ENCODE measurements around the gene PALM. TPM values are rescaled to one million over a fixed set of nuclear protein-coding genes. Genes with fewer than 3 reads are reported as not detected.

PALM gene
- total RNA-seq, 1 donor from 2014 or later, result 42.0 TPM

- no peak overlapping the region for H3K4me3 Mint-ChIP-seq (ENCODE audit: unreplicated experiment)
- no peaks in the 10 kb centered on the region for H3K9me3 Mint-ChIP-seq (ENCODE audit: unreplicated experiment)
- H3K4me1 Mint-ChIP-seq (ENCODE audit: unreplicated experiment), result peaks cover 6% of the 10 kb centered on the region
- H3K36me3 Mint-ChIP-seq (ENCODE audit: low read depth, unreplicated experiment), result no peaks in the 10 kb centered on the region
- no peaks in the 10 kb centered on the region for H3K27me3 Mint-ChIP-seq (ENCODE audit: unreplicated experiment)
- no peak for TF ChIP-seq CTCF (IDR thresholded peaks at IDR 0.05; ENCODE audit: unreplicated experiment)
- DNase-seq (ENCODE audit: low spot score), result peak; percentile 66
- no peak overlapping the region for H3K27ac Mint-ChIP-seq (ENCODE audit: unreplicated experiment)
These were observed 4.9 kb upstream of the PALM start for GRCh38 chr19:703651-704446.

GRCh38 chr19:704447-704741, 4.3 kb upstream of the PALM start:
- Mint-ChIP-seq H3K9me3 (ENCODE audit: unreplicated experiment) (no peaks in the 10 kb centered on the region), H3K27me3 (ENCODE audit: unreplicated experiment) (no peaks in the 10 kb centered on the region), H3K27ac (ENCODE audit: unreplicated experiment) (no peak overlapping the region), H3K36me3 (ENCODE audit: low read depth, unreplicated experiment) (no peaks in the 10 kb centered on the region), H3K4me1 (ENCODE audit: unreplicated experiment) (peaks cover 6% of the 10 kb centered on the region), H3K4me3 (ENCODE audit: unreplicated experiment) (no peak overlapping the region)
- TF ChIP-seq CTCF (IDR thresholded peaks at IDR 0.05; ENCODE audit: unreplicated experiment), result no peak
- DNase-seq (ENCODE audit: low spot score), result no peak

- Mint-ChIP-seq H3K36me3 (ENCODE audit: low read depth, unreplicated experiment) (no peaks in the 10 kb centered on the region), H3K4me3 (ENCODE audit: unreplicated experiment) (peak overlapping the region; percentile 67), H3K27ac (ENCODE audit: unreplicated experiment) (no peak overlapping the region), H3K4me1 (ENCODE audit: unreplicated experiment) (peaks cover 2% of the 10 kb centered on the region), H3K27me3 (ENCODE audit: unreplicated experiment) (peaks cover 6% of the 10 kb centered on the region), H3K9me3 (ENCODE audit: unreplicated experiment) (no peaks in the 10 kb centered on the region)
- no peak for TF ChIP-seq CTCF (IDR thresholded peaks at IDR 0.05; ENCODE audit: unreplicated experiment)
- DNase-seq (ENCODE audit: low spot score), result no peak
These were observed 645 bp downstream of the PALM start for GRCh38 chr19:709196-709964.

- Mint-ChIP-seq H3K4me3 (ENCODE audit: unreplicated experiment) (no peak overlapping the region), H3K27ac (ENCODE audit: unreplicated experiment) (no peak overlapping the region), H3K36me3 (ENCODE audit: low read depth, unreplicated experiment) (no peaks in the 10 kb centered on the region), H3K27me3 (ENCODE audit: unreplicated experiment) (peaks cover 6% of the 10 kb centered on the region), H3K4me1 (ENCODE audit: unreplicated experiment) (peaks cover 2% of the 10 kb centered on the region), H3K9me3 (ENCODE audit: unreplicated experiment) (no peaks in the 10 kb centered on the region)
- no peak for TF ChIP-seq CTCF (IDR thresholded peaks at IDR 0.05; ENCODE audit: unreplicated experiment)
- DNase-seq (ENCODE audit: low spot score), result no peak
These were observed 1.3 kb downstream of the PALM start for GRCh38 chr19:709965-710571.

All from endothelial cell (in vitro differentiated cells).